ENCODE data around the gene COL19A1.
"Not testable (repeated sequence)": the region's sequence is repeated elsewhere in the genome, so short reads cannot be mapped to it uniquely, and the experiment has no call there.

The COL19A1 gene

GRCh38 chr6:69900869-69901268 is 34.5 kb downstream of the COL19A1 start:
- DNase-seq (ENCODE audit: low spot score): no peak

- no peak for DNase-seq (ENCODE audit: low spot score)
Measured at GRCh38 chr6:69901361-69901760, 35.0 kb downstream of the COL19A1 start.

DNA sequence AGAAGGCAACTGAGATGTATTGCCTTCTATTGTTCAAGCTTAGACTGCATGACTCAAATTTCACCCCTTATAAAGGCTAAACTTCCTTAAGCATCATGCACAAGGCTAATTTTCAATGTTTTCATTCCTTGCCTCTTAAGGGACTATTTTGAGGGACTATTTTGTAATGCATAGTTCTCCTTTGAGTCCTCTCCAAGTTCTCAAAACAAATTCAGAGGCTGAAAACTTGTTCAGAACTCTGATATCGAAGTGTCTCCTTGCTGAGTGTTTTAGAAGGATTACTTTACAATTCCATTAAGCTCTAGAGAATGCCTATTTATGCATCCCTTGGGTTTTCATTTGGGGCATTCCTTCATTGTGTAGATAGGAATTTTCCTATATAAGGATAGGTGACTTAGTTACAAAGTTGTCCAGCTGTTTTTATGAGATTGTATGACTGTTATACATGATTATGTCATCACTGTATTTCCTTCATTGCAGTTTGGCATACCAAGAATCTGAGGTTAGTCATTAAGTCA is 41.7 kb downstream of the COL19A1 start:
- no peak for DNase-seq (ENCODE audit: low spot score)

DNA sequence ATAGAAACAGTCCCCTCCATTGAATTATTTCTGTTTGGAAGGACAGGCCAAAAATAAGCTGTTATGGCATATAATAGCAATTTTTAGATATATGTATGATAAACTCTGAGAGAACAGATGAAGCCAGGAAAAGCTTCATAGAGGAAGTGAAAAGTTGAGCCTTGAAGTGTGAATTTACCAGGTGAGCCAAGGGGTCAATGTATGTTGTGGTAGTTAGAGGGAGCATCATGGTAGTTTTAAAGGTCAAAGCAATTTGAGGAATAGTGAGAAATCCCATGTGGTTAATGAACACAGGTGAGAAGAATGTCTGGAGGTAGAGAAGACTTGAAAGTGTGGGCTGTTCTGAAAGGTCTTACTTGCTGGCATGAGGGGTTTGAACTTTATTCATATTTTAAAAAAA is 47.0 kb downstream of the COL19A1 start:
- no peak for DNase-seq (ENCODE audit: low spot score)

GRCh38 chr6:69914015-69914485 is 47.7 kb downstream of the COL19A1 start:
- DNase-seq (ENCODE audit: low spot score): no peak

DNA sequence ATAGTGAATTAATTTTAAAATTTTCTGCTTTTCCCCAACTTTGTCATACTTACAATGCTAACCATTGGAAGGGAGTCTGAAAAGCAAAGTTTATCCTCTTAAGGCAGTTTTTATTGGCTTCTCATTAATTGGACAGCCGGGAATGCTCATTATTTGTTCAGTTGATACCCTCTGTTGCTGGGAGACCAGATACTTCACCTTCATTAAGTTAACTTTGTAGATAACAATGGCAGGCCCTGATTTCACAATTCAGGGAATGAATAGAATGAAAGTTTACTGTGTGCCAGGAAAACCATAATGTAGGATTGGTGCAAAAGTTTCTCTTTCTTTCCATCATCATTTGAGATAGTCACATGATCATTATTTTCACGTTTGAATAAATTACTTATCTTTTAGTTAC is 49.0 kb downstream of the COL19A1 start:
- no peak for DNase-seq (ENCODE audit: low spot score)

DNA sequence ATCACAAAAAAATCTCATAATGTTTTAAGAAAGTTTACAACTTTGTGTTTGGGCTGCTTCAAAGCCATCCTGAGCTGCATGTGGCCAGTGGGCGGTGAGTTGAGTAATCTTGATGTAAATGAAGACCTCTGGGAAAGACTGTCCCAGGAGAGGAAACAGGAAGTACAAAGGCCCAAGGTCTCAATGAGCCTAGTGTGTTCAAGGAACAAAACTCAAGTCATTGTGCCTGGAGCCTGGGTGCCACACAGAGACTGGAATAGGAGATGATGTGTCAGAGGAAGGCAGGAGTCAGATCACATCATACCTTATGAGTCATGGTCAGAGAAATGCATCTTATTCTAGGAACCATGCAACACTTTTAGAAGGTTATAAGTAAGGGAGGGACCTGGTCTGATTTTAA is 51.5 kb downstream of the COL19A1 start:
- DNase-seq (ENCODE audit: low spot score): no peak

DNA sequence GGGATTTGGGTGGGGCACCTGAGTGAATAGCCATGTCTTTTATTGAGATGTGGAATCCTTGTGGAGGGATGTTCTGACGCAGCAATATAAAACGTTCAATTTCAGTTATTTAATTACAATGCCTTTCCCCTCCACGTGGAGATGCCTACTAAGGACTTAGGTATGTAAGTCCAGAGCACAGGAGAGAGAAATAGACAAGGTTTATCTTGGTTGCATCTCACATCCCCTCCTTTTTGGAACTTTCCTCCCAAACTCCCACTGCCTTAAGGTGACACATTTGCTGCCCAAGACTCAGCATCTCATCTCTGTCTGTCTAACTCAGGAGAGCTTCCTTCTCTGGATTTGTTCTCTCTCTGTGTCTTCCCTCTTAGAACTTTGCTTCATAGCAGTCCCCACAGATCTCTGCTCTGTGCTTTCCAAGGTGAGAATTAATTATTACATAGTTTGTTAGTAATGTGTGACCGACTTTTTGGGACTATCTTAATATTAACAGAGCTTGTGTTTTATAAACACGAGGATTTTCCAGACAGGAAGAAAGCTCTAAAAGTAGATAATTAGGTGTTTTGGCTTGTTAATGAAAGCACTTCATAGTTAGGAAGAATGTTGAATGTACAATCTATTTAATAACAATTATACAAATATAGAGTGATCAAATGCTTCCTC is 52.6 kb downstream of the COL19A1 start:
- no peak for DNase-seq (ENCODE audit: low spot score)

DNA sequence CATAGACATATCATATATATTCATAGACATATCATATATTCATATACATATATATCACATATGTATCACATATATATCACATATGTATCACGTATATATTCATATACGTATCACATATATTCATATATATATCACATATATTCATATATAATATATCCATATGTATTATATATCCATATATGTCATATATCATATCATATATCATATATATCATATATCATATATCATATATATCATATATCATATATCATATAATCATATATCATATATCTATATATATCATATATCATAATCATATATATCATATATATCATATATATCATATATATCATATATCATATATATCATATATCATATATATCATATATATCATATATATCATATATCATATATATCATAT is 54.7 kb downstream of the COL19A1 start:
- not testable (repeated sequence) for DNase-seq (ENCODE audit: low spot score)

DNA sequence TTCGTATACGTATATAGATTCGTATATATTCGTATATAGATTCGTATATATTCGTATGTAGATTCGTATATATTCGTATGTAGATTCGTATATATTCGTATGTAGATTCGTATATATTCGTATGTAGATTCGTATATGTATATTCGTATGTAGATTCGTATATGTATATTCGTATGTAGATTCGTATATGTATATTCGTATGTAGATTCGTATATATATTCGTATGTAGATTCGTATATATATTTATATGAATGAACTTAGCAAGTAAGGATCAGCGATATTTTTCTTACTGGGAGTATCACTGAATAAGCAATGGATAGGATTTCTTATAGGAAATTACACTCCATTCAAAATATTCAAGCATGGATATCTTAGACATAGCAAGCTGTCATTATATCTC is 55.3 kb downstream of the COL19A1 start:
- DNase-seq (ENCODE audit: low spot score): not testable (repeated sequence)

- DNase-seq (ENCODE audit: low spot score): no peak
Measured at GRCh38 chr6:69926745-69927144, 60.4 kb downstream of the COL19A1 start.

DNA sequence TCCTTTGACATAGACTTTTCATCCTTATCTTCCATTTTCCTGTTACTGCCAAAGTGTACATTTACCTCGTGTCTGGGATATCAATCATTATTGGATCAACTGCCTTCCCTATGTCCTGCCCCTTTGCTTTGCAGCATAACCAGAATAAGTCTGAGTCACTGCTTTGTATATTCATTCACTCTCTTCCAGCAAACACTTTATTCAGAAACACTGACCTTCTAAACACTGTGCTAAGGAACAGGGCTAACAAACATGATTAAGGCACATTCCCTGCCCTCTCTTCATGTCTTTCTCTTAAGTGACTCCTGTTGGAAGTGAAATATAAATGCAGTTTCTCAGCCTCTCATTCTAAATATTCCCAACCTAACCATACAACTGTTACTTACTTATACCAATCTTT is 66.9 kb downstream of the COL19A1 start:
- no peak for DNase-seq (ENCODE audit: low spot score)

GRCh38 chr6:69935079-69935478 is 68.7 kb downstream of the COL19A1 start:
- no peak for DNase-seq (ENCODE audit: low spot score)

DNA sequence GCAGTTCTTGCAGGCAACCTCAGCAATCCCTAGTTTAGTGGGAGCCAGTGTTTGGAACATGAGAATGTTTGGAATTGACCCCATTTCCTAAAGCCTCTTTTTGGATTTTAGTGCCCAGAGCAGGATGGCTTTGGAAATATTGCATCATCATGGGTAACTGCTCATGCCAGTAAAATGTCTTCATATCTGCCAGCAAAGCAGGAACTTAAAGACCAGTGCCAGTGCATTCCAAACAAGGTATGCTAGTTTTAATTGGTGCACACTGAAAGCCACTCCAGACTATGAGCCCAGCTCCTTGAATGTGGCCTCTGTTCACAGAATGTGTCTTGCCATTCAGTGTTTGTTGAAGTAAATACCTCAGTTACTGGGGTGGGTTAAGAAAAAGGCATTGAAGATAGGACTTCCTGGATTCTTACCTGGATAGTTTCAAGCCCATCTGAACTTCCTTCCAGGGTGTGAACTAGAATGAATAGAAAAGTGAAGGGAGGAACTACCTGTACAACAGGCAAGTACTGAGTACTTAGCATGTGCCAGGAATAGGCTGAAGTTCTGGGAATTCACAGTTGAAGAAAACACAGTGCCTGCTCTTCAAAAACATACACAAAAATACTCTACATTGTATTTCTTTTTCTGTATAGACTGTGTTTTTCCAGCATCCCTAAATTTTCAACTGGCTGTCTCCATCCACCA is 70.5 kb downstream of the COL19A1 start:
- no peak for DNase-seq (ENCODE audit: low spot score)

GRCh38 chr6:69937402-69938136 is 71.2 kb downstream of the COL19A1 start:
- DNase-seq (ENCODE audit: low spot score): no peak

GRCh38 chr6:69942485-69942884 is 76.1 kb downstream of the COL19A1 start:
- DNase-seq (ENCODE audit: low spot score): no peak

DNA sequence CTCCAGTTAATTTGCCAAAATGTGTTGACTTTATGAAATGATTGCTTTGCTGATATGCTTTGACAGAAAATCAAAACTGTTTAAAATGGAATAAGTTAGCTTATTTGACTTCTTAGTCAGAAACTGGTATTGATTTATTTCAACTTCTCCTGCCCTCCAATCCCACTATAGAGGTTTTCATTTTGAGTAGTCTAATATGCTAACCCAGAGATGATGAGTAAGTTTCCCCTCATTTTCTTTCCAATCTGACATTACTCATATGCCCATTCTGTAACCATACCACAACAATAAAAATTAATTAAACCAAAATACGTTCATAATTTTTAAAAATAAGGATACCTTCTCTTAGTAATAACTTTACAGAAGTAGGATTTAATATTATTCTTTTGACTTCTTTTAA is 78.8 kb downstream of the COL19A1 start:
- no peak for DNase-seq (ENCODE audit: low spot score)

GRCh38 chr6:69948479-69949114 is 82.2 kb downstream of the COL19A1 start:
- no peak for DNase-seq (ENCODE audit: low spot score)

DNA sequence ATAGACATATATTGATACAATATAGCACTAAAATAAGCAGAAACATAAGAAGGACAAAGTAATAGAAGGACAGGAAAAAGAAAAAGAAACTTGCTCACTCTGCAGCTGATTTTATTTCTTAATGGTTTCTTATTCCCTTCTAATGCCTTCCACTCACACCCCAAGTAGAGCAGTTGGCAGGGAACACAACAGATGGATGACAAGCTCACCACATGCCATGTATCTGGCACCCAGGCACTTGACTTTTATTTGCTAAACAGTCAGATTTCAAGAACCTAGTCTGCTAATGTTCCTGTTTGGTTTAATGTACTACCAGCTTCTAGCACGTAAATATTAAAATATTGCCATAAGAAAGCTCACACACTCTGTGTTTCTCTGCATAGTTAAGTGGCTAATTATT is 87.1 kb downstream of the COL19A1 start:
- DNase-seq (ENCODE audit: low spot score): no peak

GRCh38 chr6:69954733-69955132 is 88.4 kb downstream of the COL19A1 start:
- no peak for DNase-seq (ENCODE audit: low spot score)

DNA sequence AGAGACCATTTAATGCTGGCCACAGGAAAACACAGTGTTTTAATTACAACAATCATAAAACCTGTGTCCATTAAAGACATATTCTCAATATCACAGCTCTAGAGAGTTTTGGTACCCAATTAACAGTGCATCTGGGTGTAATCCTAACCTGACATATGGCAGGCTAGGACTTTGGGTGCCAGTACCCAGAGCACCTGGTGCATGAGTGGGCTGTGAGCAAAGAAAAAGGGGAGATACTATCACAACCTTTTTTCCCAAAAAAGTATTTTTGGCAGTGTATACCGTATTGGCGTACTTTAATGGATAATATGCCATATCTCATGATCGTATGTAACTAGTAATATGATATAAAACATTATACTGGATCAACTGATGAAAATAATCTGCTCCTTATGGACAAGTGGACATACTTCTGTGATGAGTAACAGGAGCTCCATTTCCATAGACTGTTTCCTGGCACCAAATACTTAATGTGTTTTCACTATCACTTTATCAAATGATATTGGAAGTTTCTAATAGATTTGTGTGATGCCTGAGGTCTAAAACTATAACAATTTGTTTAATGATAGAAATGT is 91.7 kb downstream of the COL19A1 start:
- DNase-seq (ENCODE audit: low spot score): no peak

- no peak for DNase-seq (ENCODE audit: low spot score)
Measured at GRCh38 chr6:69958978-69959377, 92.6 kb downstream of the COL19A1 start.

Data from LoVo (cell line).